ENCODE measurements around the gene TNFAIP8. TPM values are rescaled to one million over a fixed set of nuclear protein-coding genes. Genes with fewer than 3 reads are reported as not detected.

The TNFAIP8 gene
- total RNA-seq, 1 experiment from 2014 or later, result 7.3 TPM

DNA sequence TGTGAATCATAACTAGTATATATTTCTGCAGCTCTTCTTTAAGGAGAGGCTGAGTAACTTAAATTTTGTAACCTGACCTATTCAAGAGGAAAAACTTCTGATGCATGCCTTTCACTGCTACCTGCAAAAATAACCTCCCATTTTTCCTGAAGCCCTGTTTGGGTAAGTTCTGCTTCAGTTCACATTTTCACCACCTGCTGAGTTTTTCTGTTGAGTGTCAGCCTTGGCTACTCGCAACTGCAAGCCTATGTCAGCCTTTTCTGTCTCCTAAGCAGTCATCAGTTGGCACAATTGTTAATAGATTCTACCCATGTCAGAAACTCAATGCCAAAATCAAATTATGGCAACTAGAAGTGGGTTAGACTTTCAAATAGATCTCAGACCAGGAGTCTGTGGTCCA lies 8.2 kb upstream of the TNFAIP8 start:
- Mint-ChIP-seq H3K4me1 (peaks cover 43 to 47% of the 10 kb centered on the region in 2 experiments), H3K9me3 (no peaks in the 10 kb centered on the region), H3K27me3 (ENCODE audit: low read depth) (no peaks in the 10 kb centered on the region), H3K27ac (no peak overlapping the region; a peak in 1 of 7 replicates), H3K4me3 (no peak overlapping the region), H3K36me3 (ENCODE audit: insufficient read depth in 1 of 3, low read depth in 3 of 3) (no peaks in the 10 kb centered on the region)
- Histone ChIP-seq H4K8ac (replicated peaks; ENCODE audit: insufficient read length, low read depth, low read length) (no peak overlapping the region), H3K79me2 (ENCODE audit: insufficient read depth, low read length) (no peaks in the 10 kb centered on the region), H3K9me3 (ENCODE audit: control insufficient read depth, low read depth, low read length) (no peaks in the 10 kb centered on the region), H3K18ac (ENCODE audit: insufficient read length, low read depth, low read length) (no peak overlapping the region), H3K9ac (ENCODE audit: extremely low read depth, insufficient read length, low read length) (no peak overlapping the region), H3T11ph (ENCODE audit: low read length) (no peak overlapping the region), H3K27ac (ENCODE audit: insufficient read length, low read depth, low read length) (no peak overlapping the region), H3K23me2 (ENCODE audit: insufficient read length, low read depth, low read length, poor library complexity, severe bottlenecking) (no peaks in the 10 kb centered on the region), H2BK12ac (ENCODE audit: insufficient read length, low read depth, low read length) (no peak overlapping the region), H2AFZ (ENCODE audit: low read length) (no peak overlapping the region), H4K91ac (ENCODE audit: insufficient read length, low read depth, low read length) (no peak overlapping the region), H4K5ac (ENCODE audit: insufficient read length, low read depth, low read length) (no peak overlapping the region), H3K27me3 (ENCODE audit: insufficient read depth, low read length) (no peaks in the 10 kb centered on the region), H2BK15ac (ENCODE audit: low read depth, low read length) (no peak overlapping the region), H2AK5ac (ENCODE audit: insufficient read length, low read length) (no peak overlapping the region), H3K4me2 (ENCODE audit: insufficient read depth, insufficient read length, low read length) (no peak overlapping the region), H3K79me1 (ENCODE audit: insufficient read depth, low read depth, low read length, poor library complexity, severe bottlenecking) (peaks cover 2% of the 10 kb centered on the region), H2BK20ac (ENCODE audit: low read depth, low read length, poor library complexity, severe bottlenecking) (no peak overlapping the region), H2BK120ac (ENCODE audit: low read depth, low read length, poor library complexity, severe bottlenecking) (no peak overlapping the region), H2BK5ac (ENCODE audit: insufficient read length, low read length) (no peak overlapping the region), H3K4ac (ENCODE audit: low read depth, low read length) (no peak overlapping the region), H4K20me1 (ENCODE audit: control insufficient read depth, insufficient read depth, insufficient read length) (no peaks in the 10 kb centered on the region), H3K4me1 (ENCODE audit: insufficient read depth, low read length) (peaks cover 7% of the 10 kb centered on the region), H3K23ac (ENCODE audit: insufficient read length, low read depth, low read length) (no peak overlapping the region), H3K14ac (ENCODE audit: insufficient read depth, low read length) (no peak overlapping the region), H3K56ac (ENCODE audit: insufficient read length, low read depth, low read length) (no peak overlapping the region)
- TF ChIP-seq, protein P1, sequence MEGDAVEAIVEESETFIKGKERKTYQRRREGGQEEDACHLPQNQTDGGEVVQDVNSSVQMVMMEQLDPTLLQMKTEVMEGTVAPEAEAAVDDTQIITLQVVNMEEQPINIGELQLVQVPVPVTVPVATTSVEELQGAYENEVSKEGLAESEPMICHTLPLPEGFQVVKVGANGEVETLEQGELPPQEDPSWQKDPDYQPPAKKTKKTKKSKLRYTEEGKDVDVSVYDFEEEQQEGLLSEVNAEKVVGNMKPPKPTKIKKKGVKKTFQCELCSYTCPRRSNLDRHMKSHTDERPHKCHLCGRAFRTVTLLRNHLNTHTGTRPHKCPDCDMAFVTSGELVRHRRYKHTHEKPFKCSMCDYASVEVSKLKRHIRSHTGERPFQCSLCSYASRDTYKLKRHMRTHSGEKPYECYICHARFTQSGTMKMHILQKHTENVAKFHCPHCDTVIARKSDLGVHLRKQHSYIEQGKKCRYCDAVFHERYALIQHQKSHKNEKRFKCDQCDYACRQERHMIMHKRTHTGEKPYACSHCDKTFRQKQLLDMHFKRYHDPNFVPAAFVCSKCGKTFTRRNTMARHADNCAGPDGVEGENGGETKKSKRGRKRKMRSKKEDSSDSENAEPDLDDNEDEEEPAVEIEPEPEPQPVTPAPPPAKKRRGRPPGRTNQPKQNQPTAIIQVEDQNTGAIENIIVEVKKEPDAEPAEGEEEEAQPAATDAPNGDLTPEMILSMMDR (conservative IDR thresholded peaks at IDR 0.05), result no peak
- WGBS (ENCODE audit: extremely low coverage, insufficient read length, low lambda C conversion rate), result no CpG with 5 or more reads among the region's 1 CpG
- no peak for DNase-seq

All from H9 (cell line).